Stimulated activated naive CD8-positive, alpha-beta T cell treated with anti-CD3 and anti-CD28 coated beads, Interleukin-15, Interleukin-2, amounts not matched to agents 100 U/mL and 50 U/mL, for 24 hours (primary cell): ENCODE results near the gene PPP3CB.

Experiments
- ATAC-seq: fragments of 150-1000 bp; cut with Tn5 transposase; one replicate; pipeline ENCODE4 v1.10.0; 2021
- DNase-seq: peaks from one replicate; pipeline ENCODE4 v3.0.0; 2021

Gene PPP3CB

GRCh38 chr10:73495884-73496674, at the start of gene PPP3CB:
PPP3CB (minus strand) TSS chr10:73496024; CDS start chr10:73495889, 135 bp downstream.
- ATAC-seq (peak; percentile 86), DNase-seq (peak; percentile 92)

GRCh38 chr10:73545357-73545756, 49.5 kb upstream of the PPP3CB start:
- DNase-seq (no peak), ATAC-seq (no peak)

DNA sequence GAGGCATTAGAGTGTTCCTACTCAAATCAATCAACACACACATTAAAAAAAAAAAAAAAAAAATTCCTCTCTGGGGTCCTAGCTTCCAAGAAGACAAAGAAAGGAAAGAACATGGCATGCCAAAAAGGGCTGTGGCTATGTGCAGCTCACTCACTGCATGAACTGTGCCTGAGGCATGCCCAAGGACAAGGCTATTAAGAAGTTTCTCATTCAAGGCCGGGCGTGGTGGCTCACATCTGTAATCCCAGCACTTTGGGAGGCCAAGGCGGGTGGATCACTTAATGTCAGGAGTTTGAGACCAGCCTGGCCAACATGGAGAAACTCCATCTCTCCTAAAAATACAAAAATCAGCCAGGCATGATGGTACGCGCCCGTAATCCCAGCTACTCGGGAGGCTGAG, 41.9 kb upstream of the PPP3CB start:
- DNase-seq (no peak), ATAC-seq (no peak)

GRCh38 chr10:73537288-73537687, 41.5 kb upstream of the PPP3CB start:
- DNase-seq (no peak), ATAC-seq (peak; percentile 46)

- no peak for DNase-seq
- ATAC-seq: no peak
These were observed 39.0 kb upstream of the PPP3CB start for GRCh38 chr10:73534857-73535256.

DNA sequence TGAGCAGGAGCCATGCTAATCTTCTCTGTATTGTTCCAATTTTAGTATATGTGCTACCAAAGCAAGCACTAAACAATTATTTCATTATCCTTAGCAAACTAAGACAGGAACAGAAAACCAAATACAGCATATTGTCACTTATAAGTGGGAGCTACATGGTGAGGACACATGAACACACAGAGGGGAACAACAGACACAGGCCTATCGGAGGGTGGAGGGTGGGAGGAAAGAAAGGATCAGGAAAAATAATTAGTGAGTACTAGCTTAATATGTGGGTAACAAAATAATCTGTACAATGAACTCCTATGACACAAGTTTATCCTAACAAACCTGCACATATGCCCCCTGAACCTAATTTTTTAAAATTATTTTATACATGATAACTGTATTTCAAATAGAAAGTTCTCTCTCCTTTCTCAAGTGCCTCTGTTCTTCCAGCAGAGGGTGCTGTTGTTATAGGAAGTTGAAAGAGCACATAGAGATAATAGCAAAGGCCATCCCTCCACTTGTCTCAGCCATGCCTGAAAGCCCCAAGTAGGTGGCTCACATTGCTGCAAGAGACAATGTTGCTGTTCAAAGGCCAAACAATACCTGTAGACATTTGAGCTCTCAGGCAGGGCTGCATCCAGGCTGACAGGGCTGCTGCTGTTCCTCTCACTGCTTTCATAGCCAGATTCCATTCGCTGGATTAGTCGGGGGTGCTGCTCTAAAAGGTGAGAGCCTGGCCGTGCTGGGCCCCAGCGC, 33.4 kb upstream of the PPP3CB start:
- DNase-seq: peak; percentile 25

DNA sequence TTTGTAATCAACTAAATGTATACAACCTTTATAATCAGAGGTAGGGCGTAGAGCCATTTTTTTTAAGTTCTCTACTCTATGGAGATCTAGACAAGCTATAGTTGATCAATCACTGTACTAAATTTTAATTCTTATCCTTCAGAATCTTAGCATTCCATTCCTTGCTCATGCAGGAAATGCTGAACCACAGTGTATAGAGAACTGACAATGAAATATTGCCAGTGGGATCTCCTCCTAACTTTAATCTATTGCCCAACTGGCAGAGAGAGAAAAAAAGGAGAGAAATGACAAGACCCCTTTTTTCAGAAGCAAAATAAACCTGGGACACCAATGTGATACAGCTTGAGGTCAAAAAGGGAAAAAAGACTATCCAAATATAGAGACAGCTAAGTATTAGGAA, 26.4 kb upstream of the PPP3CB start:
- no peak for DNase-seq

More for the DNA sequence above, 33.4 kb upstream of the PPP3CB start:
- peak; percentile 65 for ATAC-seq

GRCh38 chr10:73519336-73519735, 23.5 kb upstream of the PPP3CB start:
- DNase-seq (no peak), ATAC-seq (no peak)

More for the DNA sequence above, 26.4 kb upstream of the PPP3CB start:
- no peak for ATAC-seq

DNA sequence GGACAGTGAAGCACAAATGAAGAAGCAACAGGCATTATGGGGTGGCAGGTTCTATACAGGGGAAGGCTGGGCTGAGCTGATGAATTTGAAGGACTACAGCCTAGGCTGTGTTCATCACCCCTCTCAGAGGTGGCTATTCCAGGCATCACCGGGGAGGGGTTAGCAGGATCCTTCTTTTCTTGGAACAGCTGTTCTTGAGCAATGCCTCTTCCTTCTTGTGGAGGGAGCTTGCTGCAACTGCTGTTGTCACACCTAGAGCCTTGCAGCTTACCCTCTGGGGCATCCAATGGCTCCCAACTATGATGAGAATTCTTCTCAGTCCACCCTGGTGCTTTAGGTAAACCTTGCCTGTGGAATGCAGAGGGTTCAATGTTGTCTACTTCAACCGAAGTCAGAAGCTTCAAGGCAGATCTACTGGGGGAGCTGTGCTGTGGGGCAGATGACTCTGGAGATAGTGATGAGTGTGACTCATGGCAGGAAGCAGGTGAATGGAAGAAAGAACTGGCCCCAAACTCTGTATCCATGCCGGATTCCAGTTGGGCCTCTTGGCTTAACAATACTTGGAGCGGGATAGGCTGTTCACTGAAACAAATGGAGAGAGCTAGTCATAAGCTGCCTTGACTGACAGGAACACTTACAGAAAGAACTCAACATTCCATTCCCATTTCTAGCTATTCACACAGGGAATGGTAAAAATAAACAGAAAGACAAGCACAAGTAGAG, 21.5 kb upstream of the PPP3CB start:
- ATAC-seq (no peak), DNase-seq (no peak)

GRCh38 chr10:73512207-73512743, 16.5 kb upstream of the PPP3CB start:
- DNase-seq (no peak), ATAC-seq (no peak)

- ATAC-seq: no peak
These were observed 13.9 kb upstream of the PPP3CB start for GRCh38 chr10:73509695-73510094.

GRCh38 chr10:73506491-73506890, 10.7 kb upstream of the PPP3CB start:
- DNase-seq (no peak), ATAC-seq (no peak)

More at GRCh38 chr10:73509695-73510094, 13.9 kb upstream of the PPP3CB start:
- DNase-seq: no peak

GRCh38 chr10:73506074-73506473, 10.2 kb upstream of the PPP3CB start:
- DNase-seq: no peak
- ATAC-seq: no peak

DNA sequence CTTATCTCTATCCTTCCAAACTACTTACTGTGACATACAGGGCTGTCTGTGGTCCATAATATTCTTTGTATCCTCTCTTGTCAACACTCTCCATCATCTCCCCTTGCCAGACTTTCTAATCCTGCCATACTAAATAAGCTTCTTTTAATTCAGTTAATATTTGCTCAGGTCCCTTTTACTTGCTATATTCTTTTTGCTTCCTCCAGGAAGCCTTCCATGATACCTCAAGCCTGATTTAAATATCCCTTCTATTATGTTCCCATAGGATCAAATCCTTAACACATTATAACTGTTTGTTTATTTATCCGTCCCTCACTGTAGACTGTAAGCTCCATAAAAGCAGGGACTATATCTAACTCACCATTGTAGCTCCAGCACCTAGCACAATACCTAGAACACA, 7.2 kb upstream of the PPP3CB start:
- ATAC-seq: no peak

GRCh38 chr10:73501651-73502050, 5.8 kb upstream of the PPP3CB start:
- ATAC-seq (no peak), DNase-seq (no peak)

More for the DNA sequence above, 7.2 kb upstream of the PPP3CB start:
- DNase-seq: no peak

- DNase-seq (no peak), ATAC-seq (no peak)
These were observed 1.8 kb upstream of the PPP3CB start for GRCh38 chr10:73497623-73498022.

- DNase-seq: peak; percentile 86
- ATAC-seq: peak; percentile 96
These were observed 469 bp downstream of the PPP3CB start for GRCh38 chr10:73495226-73495883.

DNA sequence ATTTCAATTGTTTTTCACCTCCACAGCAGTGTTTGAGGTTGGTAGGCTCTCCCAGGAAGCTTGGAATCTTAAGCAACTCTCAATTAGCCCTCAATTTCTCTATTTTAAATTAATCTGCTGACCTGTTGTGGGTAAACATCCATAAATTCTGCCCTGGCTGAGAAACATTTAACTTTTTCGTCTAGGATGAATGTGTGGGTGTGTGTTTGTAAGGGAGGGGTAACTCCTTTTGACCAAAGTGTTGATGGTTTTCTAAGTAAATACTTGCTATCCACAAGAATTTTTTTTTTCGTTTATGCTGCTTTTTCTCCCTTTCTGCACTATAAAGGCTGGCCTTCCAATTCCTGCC, 973 bp downstream of the PPP3CB start:
- DNase-seq (no peak), ATAC-seq (no peak)

GRCh38 chr10:73494213-73494612, 1.6 kb downstream of the PPP3CB start:
- no peak for ATAC-seq
- no peak for DNase-seq

DNA sequence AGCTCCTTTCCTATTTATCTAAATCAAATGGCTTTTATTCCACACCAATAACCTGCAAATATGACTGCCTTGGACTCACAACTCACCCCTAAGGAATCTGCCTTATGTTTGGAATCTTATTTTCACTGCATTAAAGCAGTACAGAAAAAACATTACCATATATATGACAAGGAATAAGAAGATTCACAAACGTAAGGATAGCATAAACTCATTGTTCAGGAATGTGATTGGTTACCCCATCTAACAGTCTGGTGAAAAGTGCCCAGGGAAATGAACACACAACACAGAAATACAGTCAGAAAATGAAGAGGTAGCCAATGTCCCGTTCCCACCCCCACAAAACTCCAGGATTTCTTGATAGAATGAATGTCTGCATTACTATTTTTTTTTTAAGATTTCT, 2.0 kb downstream of the PPP3CB start:
- ATAC-seq (no peak), DNase-seq (no peak)

DNA sequence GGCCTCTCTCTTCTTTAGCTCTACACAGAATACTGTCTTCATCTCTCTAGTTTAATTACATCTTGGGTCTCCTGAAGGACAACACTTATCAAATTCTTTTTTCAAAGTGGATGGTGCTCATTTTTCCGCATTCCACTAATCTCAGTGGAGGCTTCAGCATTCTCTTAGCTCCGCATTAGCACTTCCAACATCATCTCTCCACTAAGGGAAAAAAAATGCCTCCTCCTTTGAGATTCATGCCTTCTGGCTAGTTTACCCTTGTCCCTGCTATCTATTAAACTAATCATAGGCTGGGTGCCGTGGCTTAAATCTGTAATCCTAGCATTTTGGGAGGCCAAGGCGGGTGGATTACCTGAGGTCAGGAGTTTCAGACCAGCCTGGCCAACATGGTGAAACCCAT, 9.2 kb downstream of the PPP3CB start:
- DNase-seq (no peak), ATAC-seq (no peak)

DNA sequence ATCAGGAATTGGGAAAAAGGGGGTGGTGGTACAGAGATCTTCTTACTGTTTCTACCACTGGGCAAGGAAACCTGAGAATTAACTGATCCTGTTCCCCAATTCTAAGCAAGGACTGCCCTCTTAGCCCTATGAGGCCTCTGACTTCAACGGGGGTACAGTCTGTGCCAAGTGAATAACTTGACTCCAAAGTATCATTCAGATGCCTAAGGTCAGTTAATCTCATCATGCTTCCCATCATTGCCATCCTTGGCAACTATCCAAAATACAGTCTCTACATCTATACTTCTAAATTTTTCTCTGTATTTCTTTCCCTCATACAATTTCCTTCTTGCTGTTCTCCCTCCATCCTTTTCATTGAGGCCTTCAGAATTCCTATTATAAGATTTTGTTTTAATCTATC, 10.5 kb downstream of the PPP3CB start:
- ATAC-seq: no peak
- no peak for DNase-seq
